Measurements from ENCODE around the gene ADAM29.

DNA sequence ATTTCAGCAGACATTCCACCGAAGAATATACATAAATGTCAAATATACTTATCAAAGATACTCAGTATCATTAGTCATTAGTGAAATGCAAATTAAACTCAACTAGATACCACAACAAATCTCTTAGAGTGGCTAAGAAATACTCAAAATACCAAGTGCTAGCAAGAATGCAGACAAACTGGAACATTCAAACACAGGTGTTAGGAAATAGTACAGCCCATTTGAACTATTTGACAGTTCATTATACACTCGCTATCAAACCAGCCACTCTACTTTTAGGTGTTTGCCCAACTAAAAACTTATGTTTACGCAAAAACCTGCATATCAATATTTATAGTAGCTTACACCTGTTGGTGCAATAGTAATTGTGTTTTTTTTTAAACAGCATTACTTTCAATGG is 8.8 kb downstream of the ADAM29 start:
- TF ChIP-seq CTCF (IDR thresholded peaks at IDR 0.05) (no peak), POLR2A (IDR thresholded peaks at IDR 0.05) (no peak)
